HEK293T (cell line): ENCODE data around the gene FXYD7.
"Not testable (repeated sequence)": the region's sequence is repeated elsewhere in the genome, so short reads cannot be mapped to it uniquely, and the experiment has no call there.

Source experiments
- CTCF ChIA-PET: fragments of 350-600 bp; formaldehyde crosslinking; extraction: SDS; loops from one replicate; lab custom pipeline; 2021; ENCODE audit warnings: antibody characterized with exemption, inconsistent platforms; lab: Yijun Ruan, JAX
- POLR2A ChIA-PET: fragments of 350-600 bp; formaldehyde crosslinking; extraction: SDS; loops from one replicate; lab custom pipeline; 2020; ENCODE audit warnings: antibody characterized with exemption, inconsistent platforms; lab: Yijun Ruan, JAX
- DNase-seq: peaks from one replicate; pipeline ENCODE4 v3.0.0; 2012; ENCODE audit warnings: mixed read lengths; ENCODE audit errors: extremely low spot score
- ARNT ChIP-seq: fragments of 450-650 bp; IDR thresholded peaks from 2 replicates; pipeline ENCODE4 v1.6.1; 2017; ENCODE audit warnings: mild to moderate bottlenecking
- BHLHE40 ChIP-seq: fragments of 450-650 bp; IDR thresholded peaks from 2 replicates; pipeline ENCODE4 v1.6.1; 2016; ENCODE audit warnings: mild to moderate bottlenecking, moderate library complexity, borderline replicate concordance
- CTBP1 ChIP-seq: fragments of 450-650 bp; IDR thresholded peaks from 2 replicates; pipeline ENCODE4 v1.6.1; 2016; ENCODE audit warnings: borderline replicate concordance
- ELF4 ChIP-seq: fragments of 450-650 bp; IDR thresholded peaks from 2 replicates; pipeline ENCODE4 v1.6.1; 2017; ENCODE audit warnings: antibody characterized with exemption
- FOXA1 ChIP-seq: fragments of 450-650 bp; IDR thresholded peaks from 2 replicates; pipeline ENCODE4 v1.6.1; 2016; ENCODE audit warnings: mild to moderate bottlenecking
- FOXK2 ChIP-seq: fragments of 450-650 bp; IDR thresholded peaks from 2 replicates; pipeline ENCODE4 v1.6.1; 2016; ENCODE audit warnings: mild to moderate bottlenecking
- FOXM1 ChIP-seq: fragments of 450-650 bp; IDR thresholded peaks from 2 replicates; pipeline ENCODE4 v1.6.1; 2017; ENCODE audit warnings: mild to moderate bottlenecking, borderline replicate concordance
- HDGF ChIP-seq: fragments of 450-650 bp; IDR thresholded peaks from 2 replicates; pipeline ENCODE4 v1.6.1; 2017; ENCODE audit warnings: antibody characterized with exemption, borderline replicate concordance
- L3MBTL2 ChIP-seq: fragments of 450-650 bp; conservative IDR thresholded peaks from 2 replicates; pipeline ENCODE4 v1.6.1; 2016; ENCODE audit warnings: mild to moderate bottlenecking
- LEF1 ChIP-seq: fragments of 450-650 bp; IDR thresholded peaks from 2 replicates; pipeline ENCODE4 v1.6.1; 2017; ENCODE audit warnings: mild to moderate bottlenecking, borderline replicate concordance
- NFRKB ChIP-seq: fragments of 450-650 bp; IDR thresholded peaks from 2 replicates; pipeline ENCODE4 v1.6.1; 2016; ENCODE audit warnings: mild to moderate bottlenecking, moderate library complexity
- SP1 ChIP-seq: fragments of 450-650 bp; IDR thresholded peaks from 2 replicates; pipeline ENCODE4 v1.6.1; 2017
- SUZ12 ChIP-seq: fragments of 450-650 bp; IDR thresholded peaks from 2 replicates; pipeline ENCODE4 v1.6.1; 2016; ENCODE audit warnings: mild to moderate bottlenecking
- TARDBP ChIP-seq: fragments of 450-650 bp; IDR thresholded peaks from 2 replicates; pipeline ENCODE4 v1.6.1; 2016
- ZNF384 ChIP-seq: fragments of 450-650 bp; IDR thresholded peaks from 2 replicates; pipeline ENCODE4 v1.6.1; 2016
- TF ChIP-seq, protein P1 (sequence below): fragments of 450-650 bp; IDR thresholded peaks from 2 replicates; pipeline ENCODE4 v1.6.1; 2016

FXYD7 gene

DNA sequence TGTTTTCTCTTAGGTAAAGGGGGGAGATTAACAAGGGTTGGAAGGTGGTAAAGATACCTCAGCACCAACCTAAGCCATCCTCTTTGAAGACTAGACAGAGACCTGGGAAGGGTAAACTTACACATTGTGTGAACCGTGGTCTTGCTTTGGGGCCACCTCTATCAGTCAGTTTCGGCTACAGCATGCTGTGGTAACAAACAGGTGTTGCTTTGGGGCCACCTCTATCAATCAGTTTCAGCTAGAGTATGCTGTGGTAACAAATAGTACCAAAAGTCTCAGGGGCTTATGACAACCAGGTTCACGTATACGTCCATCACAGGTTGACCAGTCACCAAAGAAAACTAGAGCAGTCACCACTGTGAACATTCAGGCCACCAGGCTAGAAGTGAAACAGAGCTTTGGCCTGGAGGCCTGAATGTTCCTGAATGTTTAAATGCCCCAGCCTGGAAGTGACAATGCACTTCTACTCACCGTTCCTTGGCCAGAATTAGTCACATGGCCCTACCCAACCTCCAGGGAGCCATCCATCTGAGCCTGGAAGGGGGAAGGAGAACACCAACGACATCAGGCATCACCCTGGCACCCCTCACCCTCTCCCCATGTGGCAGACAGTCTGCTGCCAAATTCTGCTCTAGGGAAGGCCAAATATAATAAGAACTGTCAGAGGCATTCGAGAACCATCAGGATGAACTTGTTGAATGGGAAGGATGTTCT, 3.8 kb downstream of the FXYD7 start:
- POLR2A ChIA-PET: no interaction called here
- CTCF ChIA-PET: no interaction called here
- no peak for DNase-seq
- no peak for TF ChIP-seq NFRKB
- no peak for TF ChIP-seq LEF1
- TF ChIP-seq ZNF384: no peak
- TF ChIP-seq SUZ12: no peak
- no peak for TF ChIP-seq FOXK2
- no peak for TF ChIP-seq SP1
- no peak for TF ChIP-seq FOXA1
- TF ChIP-seq FOXM1: no peak
- no peak for TF ChIP-seq BHLHE40
- no peak for TF ChIP-seq CTBP1
- no peak for TF ChIP-seq L3MBTL2
- TF ChIP-seq, protein P1, sequence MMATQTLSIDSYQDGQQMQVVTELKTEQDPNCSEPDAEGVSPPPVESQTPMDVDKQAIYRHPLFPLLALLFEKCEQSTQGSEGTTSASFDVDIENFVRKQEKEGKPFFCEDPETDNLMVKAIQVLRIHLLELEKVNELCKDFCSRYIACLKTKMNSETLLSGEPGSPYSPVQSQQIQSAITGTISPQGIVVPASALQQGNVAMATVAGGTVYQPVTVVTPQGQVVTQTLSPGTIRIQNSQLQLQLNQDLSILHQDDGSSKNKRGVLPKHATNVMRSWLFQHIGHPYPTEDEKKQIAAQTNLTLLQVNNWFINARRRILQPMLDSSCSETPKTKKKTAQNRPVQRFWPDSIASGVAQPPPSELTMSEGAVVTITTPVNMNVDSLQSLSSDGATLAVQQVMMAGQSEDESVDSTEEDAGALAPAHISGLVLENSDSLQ: no peak
- TF ChIP-seq ELF4: no peak
- no peak for TF ChIP-seq TARDBP
- TF ChIP-seq ARNT: no peak
- TF ChIP-seq HDGF: no peak

DNA sequence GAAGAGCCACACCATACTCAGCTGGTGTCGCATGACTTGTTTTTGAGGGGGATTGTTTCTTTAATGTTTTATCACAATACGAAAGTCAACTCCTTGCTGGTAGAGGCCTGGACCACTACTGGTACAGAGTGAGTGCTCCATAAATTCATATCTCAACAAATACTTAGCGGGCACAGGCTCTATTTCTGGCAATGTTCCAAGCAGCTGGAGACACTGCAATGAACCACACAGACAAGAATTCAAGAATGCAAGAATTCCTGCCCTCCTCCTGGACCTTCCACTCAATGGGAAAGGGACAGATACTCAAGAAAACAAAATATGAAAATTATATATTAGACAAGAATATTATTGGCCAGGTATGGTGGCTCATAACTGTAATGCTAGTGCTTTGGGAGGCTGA, 6.4 kb downstream of the FXYD7 start:
- ChIA-PET CTCF (interaction anchor here (0.7 kb wide), 1 partner anchor 117 kb away, joined by 3 read pairs; no protein-coding TSS in a partner anchor), POLR2A (no interaction called here)
- TF ChIP-seq TARDBP: no peak
- no peak for TF ChIP-seq NFRKB
- no peak for TF ChIP-seq LEF1
- TF ChIP-seq CTBP1: no peak
- TF ChIP-seq, protein P1: no peak
- no peak for TF ChIP-seq HDGF
- no peak for TF ChIP-seq BHLHE40
- TF ChIP-seq L3MBTL2: no peak
- TF ChIP-seq ZNF384: no peak
- no peak for TF ChIP-seq SP1
- TF ChIP-seq ARNT: no peak
- no peak for TF ChIP-seq FOXK2
- no peak for TF ChIP-seq SUZ12
- no peak for TF ChIP-seq FOXM1
- no peak for TF ChIP-seq ELF4
- no peak for TF ChIP-seq FOXA1
- no peak for DNase-seq

DNA sequence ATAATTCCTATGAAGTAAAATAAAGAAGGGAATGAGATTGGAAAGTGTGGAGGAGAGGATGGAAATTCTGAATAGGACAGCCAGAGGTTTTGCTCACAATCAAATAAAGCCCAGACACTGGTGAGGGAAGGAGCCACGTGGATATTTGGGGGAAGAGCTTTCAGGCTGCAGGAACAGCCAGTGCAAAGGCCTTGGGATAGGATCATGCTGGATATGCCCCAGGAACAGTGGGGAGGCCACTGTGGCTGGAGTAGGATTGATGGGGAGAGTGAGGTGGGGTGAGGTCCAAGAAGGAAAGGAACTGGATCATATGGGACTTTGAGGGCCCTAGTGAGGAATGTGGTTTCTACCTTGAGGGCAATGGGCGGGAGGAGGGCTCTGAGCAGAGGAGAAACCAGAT, 7.4 kb downstream of the FXYD7 start:
- TF ChIP-seq CTBP1 (no peak), FOXM1 (no peak), FOXA1 (no peak), BHLHE40 (no peak), ELF4 (no peak), ARNT (no peak)
- TF ChIP-seq, protein P1: no peak
- CTCF ChIA-PET: no interaction called here
- POLR2A ChIA-PET: no interaction called here
- DNase-seq: no peak

DNA sequence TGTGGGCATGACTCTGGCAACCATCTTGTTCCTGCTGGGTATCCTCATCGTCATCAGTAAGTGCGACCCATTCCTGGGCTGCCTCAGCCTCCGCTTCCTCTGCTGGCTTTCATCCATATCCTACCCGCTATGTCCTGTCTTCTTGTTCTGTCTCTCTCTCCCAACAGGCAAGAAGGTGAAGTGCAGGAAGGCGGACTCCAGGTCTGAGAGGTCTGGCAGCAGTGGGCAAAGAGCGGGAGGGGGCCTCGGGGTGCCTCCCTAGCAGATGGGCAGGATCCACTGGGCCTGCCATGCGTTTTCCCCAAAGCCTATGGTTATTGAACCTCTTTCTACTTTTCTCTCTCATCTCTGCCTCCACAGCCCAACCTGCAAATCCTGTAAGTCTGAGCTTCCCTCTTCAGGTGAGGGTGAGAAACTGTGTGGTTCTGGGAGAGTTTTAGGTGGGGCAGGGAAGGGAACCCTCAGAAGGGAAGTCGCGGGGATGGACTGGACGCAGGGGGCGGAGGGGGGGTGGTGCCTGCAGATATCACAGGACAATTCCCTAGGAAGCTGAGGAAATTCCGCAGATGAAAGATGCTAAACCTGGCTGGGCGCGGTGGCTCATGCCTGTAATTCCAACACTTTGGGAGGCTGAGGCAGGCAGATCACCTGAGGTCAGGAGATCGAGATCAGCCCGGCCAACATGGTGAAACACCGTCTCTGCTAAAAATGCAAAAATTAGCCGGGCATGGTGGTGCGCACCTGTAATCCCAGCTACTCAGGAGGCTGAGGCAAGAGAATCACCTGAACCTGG, 8.4 kb downstream of the FXYD7 start:
- ChIA-PET CTCF (no interaction called here), POLR2A (interaction anchor here (1.1 kb wide), 1 partner anchor 9 kb away, joined by 3 read pairs; no protein-coding TSS in a partner anchor)
- TF ChIP-seq FOXK2 (no peak), SP1 (no peak), BHLHE40 (no peak), TARDBP (no peak), ZNF384 (no peak), HDGF (no peak), L3MBTL2 (no peak), ELF4 (no peak), LEF1 (no peak), FOXA1 (no peak), FOXM1 (no peak), CTBP1 (no peak), SUZ12 (no peak), ARNT (no peak), NFRKB (no peak)
- TF ChIP-seq, protein P1: no peak
- no peak for DNase-seq

DNA sequence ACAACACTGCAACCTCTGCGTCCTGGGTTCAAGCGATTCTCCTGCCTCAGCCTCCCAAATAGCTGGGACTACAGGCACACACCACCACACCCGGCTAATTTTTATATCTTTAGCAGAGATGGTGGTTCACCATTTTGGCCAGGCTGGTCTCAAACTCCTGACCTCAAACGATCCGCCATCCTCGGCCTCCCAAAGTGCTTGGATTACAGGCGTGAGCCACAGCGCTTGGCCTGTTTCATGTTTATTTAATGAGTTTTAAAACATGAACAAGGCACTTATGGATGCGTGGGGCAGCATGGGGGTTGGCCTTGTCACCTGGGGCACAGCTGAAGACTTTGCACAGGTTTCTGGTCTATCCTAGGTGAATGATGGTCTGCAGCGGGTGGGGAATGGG, 10.1 kb downstream of the FXYD7 start:
- CTCF ChIA-PET: interaction anchor here (2.0 kb wide), 1 partner anchor 11 kb away, joined by 7 read pairs; no protein-coding TSS in a partner anchor
- DNase-seq, POLR2A ChIA-PET: not testable (repeated sequence)
